Trophoblast cell (in vitro differentiated cells and primary cell): ENCODE data around the gene PPA2.

Experiments used
- DNase-seq, 2 donors: peaks; one replicate each; pipeline ENCODE4 v3.0.0-alpha.2; 2016
- H2AFZ ChIP-seq: 2 replicates; pipeline ENCODE4 v1.6.1; 2013; ENCODE audit warnings: low read length, moderate library complexity, mild to moderate bottlenecking; ENCODE audit not compliant: insufficient read depth, poor library complexity
- H2AK5ac ChIP-seq: 2 replicates; pipeline ENCODE4 v1.6.1; 2013; ENCODE audit warnings: mild to moderate bottlenecking, low read length
- H2BK120ac ChIP-seq: 2 replicates; pipeline ENCODE4 v1.6.1; 2013; ENCODE audit warnings: low read length, mild to moderate bottlenecking, moderate library complexity; ENCODE audit not compliant: insufficient read depth, poor library complexity
- H2BK12ac ChIP-seq: 2 replicates; pipeline ENCODE4 v1.6.1; 2013; ENCODE audit warnings: mild to moderate bottlenecking, low read length, moderate library complexity
- H2BK5ac ChIP-seq: 2 replicates; pipeline ENCODE4 v1.6.1; 2013; ENCODE audit warnings: low read length, low read depth, moderate library complexity, mild to moderate bottlenecking; ENCODE audit not compliant: poor library complexity
- H3K14ac ChIP-seq: 2 replicates; pipeline ENCODE4 v1.6.1; 2013; ENCODE audit warnings: mild to moderate bottlenecking, low read length
- H3K18ac ChIP-seq: 2 replicates; pipeline ENCODE4 v1.6.1; 2013; ENCODE audit warnings: mild to moderate bottlenecking, low read length
- H3K23ac ChIP-seq: 2 replicates; pipeline ENCODE4 v1.6.1; 2013; ENCODE audit warnings: low read length
- H3K27ac ChIP-seq: 2 replicates; pipeline ENCODE4 v1.5.1; 2013; ENCODE audit warnings: low read depth, mild to moderate bottlenecking, inconsistent platforms, low read length, moderate library complexity
- H3K27me3 ChIP-seq: 2 replicates; pipeline ENCODE4 v1.6.1; 2013; ENCODE audit warnings: inconsistent platforms, mild to moderate bottlenecking, low read length, moderate library complexity; ENCODE audit not compliant: insufficient read depth
- H3K36me3 ChIP-seq, 2 experiments: 1 replicate in 1 of 2; 2 replicates in 1 of 2; pipeline ENCODE4 v1.6.1; 2013; ENCODE audit warnings: low read length in 2 of 2, mild to moderate bottlenecking in 2 of 2, moderate library complexity in 1 of 2; ENCODE audit not compliant: insufficient read depth in 2 of 2, control insufficient read depth in 1 of 2
- H3K4ac ChIP-seq: 2 replicates; pipeline ENCODE4 v1.6.1; 2013; ENCODE audit warnings: low read depth, mild to moderate bottlenecking, low read length, moderate library complexity
- H3K4me1 ChIP-seq, 2 experiments: 1 replicate in 1 of 2; 2 replicates in 1 of 2; pipeline ENCODE4 v1.6.1; 2013; ENCODE audit warnings: low read length in 2 of 2, mild to moderate bottlenecking in 2 of 2, moderate library complexity in 1 of 2; ENCODE audit not compliant: insufficient read depth in 2 of 2, control insufficient read depth in 1 of 2
- H3K4me2 ChIP-seq: 2 replicates; pipeline ENCODE4 v1.6.1; 2013; ENCODE audit warnings: inconsistent platforms, mild to moderate bottlenecking, low read length, moderate library complexity
- H3K4me3 ChIP-seq: 2 replicates; pipeline ENCODE4 v1.5.1; 2013; ENCODE audit warnings: mild to moderate bottlenecking, low read depth, low read length, inconsistent platforms
- H3K79me1 ChIP-seq: one replicate; pipeline ENCODE4 v1.6.1; 2013; ENCODE audit warnings: low read length
- H3K79me2 ChIP-seq: 2 replicates; pipeline ENCODE4 v1.6.1; 2013; ENCODE audit warnings: low read length, mild to moderate bottlenecking; ENCODE audit not compliant: control insufficient read depth, insufficient read depth, poor library complexity
- H3K9ac ChIP-seq: 2 replicates; pipeline ENCODE4 v1.6.1; 2013; ENCODE audit warnings: mild to moderate bottlenecking, low read length
- H3K9me3 ChIP-seq: 2 replicates; pipeline ENCODE4 v1.6.1; 2013; ENCODE audit warnings: low read depth, mild to moderate bottlenecking, control low read depth, inconsistent platforms, low read length; ENCODE audit not compliant: insufficient read depth
- H4K12ac ChIP-seq: 2 replicates; pipeline ENCODE4 v1.6.1; 2013; ENCODE audit warnings: low read depth, mild to moderate bottlenecking, low read length, moderate library complexity
- H4K8ac ChIP-seq: 2 replicates; pipeline ENCODE4 v1.6.1; 2013; ENCODE audit warnings: low read depth, mild to moderate bottlenecking, low read length, moderate library complexity
- H4K91ac ChIP-seq: one replicate; pipeline ENCODE4 v1.6.1; 2013; ENCODE audit warnings: low read depth, mild to moderate bottlenecking, low read length, moderate library complexity
- WGBS: extraction: QIAGEN DNeasy Blood & Tissue Kit; methylation state at CpG from one replicate; pipeline ENCODE4 v1.1.7; 2013; ENCODE audit warnings: missing lambda C conversion rate; ENCODE audit not compliant: insufficient read length, insufficient coverage; ENCODE audit errors: extremely low coverage; 5-methylcytosine and 5-hydroxymethylcytosine counted together

PPA2 gene

DNA sequence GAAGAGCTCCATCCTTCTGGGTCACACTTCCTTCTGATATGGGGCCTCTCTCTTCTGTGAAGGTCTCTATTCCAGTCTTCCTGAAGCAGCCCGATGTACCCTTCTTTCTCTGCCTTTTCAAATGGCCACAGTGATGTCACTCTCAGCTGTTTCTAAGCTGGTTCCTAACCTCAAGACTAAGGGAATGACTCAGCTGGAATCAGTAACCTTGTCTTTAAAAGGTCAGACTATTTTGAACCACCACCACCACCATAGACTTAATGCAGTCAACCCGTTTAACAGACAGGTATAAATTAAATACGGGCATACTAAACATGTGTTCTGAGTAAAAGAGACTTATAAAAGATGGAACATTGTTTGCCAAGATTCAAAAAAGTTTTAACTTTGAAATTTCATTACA, 121.0 kb downstream of the PPA2 start:
- WGBS: no CpG with 5 or more reads among the region's 3 CpGs
- Histone ChIP-seq H3K4me2 (no peak overlapping the region), H2BK120ac (no peak overlapping the region), H3K79me2 (no peaks in the 10 kb centered on the region), H3K4ac (no peak overlapping the region), H3K14ac (no peak overlapping the region), H3K4me3 (no peak overlapping the region), H3K9me3 (no peaks in the 10 kb centered on the region), H4K91ac (no peak overlapping the region), H3K36me3 (no peaks in the 10 kb centered on the region), H2AK5ac (no peak overlapping the region), H2BK5ac (no peak overlapping the region), H3K18ac (no peak overlapping the region), H3K4me1 (no peaks in the 10 kb centered on the region), H2AFZ (no peak overlapping the region), H3K23ac (no peak overlapping the region), H3K9ac (no peak overlapping the region), H2BK12ac (no peak overlapping the region), H3K79me1 (no peaks in the 10 kb centered on the region), H3K27me3 (no peaks in the 10 kb centered on the region), H4K8ac (no peak overlapping the region), H3K27ac (no peak overlapping the region), H4K12ac (no peak overlapping the region)
- no peak for DNase-seq

DNA sequence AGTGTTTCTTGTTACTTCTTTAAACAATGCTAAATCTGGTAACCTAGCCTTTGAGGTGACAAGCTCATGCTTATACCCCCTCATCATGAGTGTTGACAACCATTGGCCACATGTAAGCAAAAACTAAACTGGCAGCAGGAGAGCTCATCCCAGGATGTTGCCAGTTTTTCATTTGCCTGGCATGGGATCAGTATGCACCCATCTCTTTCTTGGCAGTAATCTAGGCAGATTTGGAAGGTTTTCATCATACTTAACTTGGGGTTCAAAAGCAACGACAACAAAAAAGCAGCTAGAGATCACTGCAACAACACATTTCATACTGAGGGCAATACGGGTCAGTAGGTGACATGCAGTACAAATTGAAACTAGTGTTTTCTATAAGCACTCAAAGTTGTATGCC, 122.0 kb downstream of the PPA2 start:
- no peaks in the 10 kb centered on the region for H3K79me2 ChIP-seq
- H3K4me1 ChIP-seq: no peaks in the 10 kb centered on the region
- H4K8ac ChIP-seq: no peak overlapping the region
- H2AFZ ChIP-seq: no peak overlapping the region
- no CpG with 5 or more reads among the region's 2 CpGs for WGBS
- no peaks in the 10 kb centered on the region for H3K9me3 ChIP-seq
- H3K36me3 ChIP-seq: no peaks in the 10 kb centered on the region
- H3K27me3 ChIP-seq: no peaks in the 10 kb centered on the region
- no peak for DNase-seq
- H3K4me3 ChIP-seq: no peak overlapping the region
- no peaks in the 10 kb centered on the region for H3K79me1 ChIP-seq
- H3K23ac ChIP-seq: no peak overlapping the region
- no peak overlapping the region for H3K27ac ChIP-seq
- no peak overlapping the region for H3K4me2 ChIP-seq
- no peak overlapping the region for H2AK5ac ChIP-seq
- no peak overlapping the region for H2BK120ac ChIP-seq
- H3K14ac ChIP-seq: no peak overlapping the region
- H3K9ac ChIP-seq: no peak overlapping the region
- H4K91ac ChIP-seq: no peak overlapping the region
- no peak overlapping the region for H3K18ac ChIP-seq
- H3K4ac ChIP-seq: no peak overlapping the region
- no peak overlapping the region for H2BK5ac ChIP-seq
- H2BK12ac ChIP-seq: no peak overlapping the region
- no peak overlapping the region for H4K12ac ChIP-seq

DNA sequence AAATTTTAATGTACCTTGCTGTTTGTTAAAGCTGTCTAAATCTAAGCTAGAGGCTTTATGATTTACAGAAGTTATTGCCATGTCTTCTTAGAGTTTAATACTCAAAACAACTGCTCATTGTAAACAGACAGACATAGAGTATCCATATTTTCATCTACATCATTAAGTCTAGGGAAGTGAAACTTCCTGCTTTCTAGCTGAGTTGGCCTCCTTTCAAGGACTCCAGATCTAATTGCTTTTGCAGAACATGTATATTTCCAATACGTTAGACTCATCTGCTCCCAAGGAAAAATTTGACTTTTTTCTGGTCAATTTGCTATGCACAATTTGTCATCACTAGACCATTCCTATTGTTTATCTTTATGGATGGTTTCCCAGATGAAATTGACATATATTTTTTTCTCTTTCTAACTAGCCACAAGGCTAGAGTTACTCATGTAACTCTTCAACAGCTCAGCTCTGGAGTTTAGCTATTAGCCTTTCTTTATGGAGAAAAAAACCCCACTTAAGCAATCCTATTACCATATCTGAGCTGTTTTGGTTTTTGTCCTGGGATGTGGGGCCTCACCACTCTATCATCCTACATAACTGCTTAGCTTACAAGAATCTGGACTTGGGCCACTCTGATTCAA, 122.9 kb downstream of the PPA2 start:
- Histone ChIP-seq H3K4me1 (no peaks in the 10 kb centered on the region), H2BK5ac (no peak overlapping the region), H3K27me3 (no peaks in the 10 kb centered on the region), H2BK120ac (no peak overlapping the region), H4K12ac (no peak overlapping the region), H3K18ac (no peak overlapping the region), H3K27ac (no peak overlapping the region), H3K79me1 (no peaks in the 10 kb centered on the region), H3K14ac (no peak overlapping the region), H2AFZ (no peak overlapping the region), H3K4me2 (no peak overlapping the region), H4K8ac (no peak overlapping the region), H2BK12ac (no peak overlapping the region), H3K4me3 (no peak overlapping the region), H3K23ac (no peak overlapping the region), H3K9me3 (no peaks in the 10 kb centered on the region), H3K79me2 (no peaks in the 10 kb centered on the region), H3K36me3 (no peaks in the 10 kb centered on the region), H3K4ac (no peak overlapping the region), H2AK5ac (no peak overlapping the region), H3K9ac (no peak overlapping the region), H4K91ac (no peak overlapping the region)
- no CpG with 5 or more reads among the region's 1 CpG for WGBS
- DNase-seq: no peak

DNA sequence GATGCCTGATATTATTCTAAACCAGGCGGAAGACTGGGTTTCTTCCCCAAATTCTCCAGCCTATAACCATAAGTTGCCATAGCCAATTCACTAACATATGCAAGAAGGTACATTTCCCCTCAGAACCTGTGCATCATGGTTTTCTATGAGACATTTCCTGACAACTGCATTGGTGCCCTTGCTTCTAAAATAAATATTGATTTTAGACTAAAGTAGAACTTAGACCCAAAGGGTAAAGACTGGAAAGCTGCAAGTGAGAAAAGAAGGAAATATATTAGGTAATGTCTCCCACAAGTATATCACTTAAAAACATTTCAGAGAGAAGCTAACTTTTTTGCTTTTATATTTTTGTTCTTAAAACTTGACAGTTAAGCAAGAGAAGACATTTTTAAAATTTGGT, 125.1 kb downstream of the PPA2 start:
- Histone ChIP-seq H3K4me1 (no peaks in the 10 kb centered on the region), H3K9ac (no peak overlapping the region), H3K9me3 (no peaks in the 10 kb centered on the region), H3K4me2 (no peak overlapping the region), H3K14ac (no peak overlapping the region), H4K91ac (no peak overlapping the region), H3K27ac (no peak overlapping the region), H3K36me3 (no peaks in the 10 kb centered on the region), H3K18ac (no peak overlapping the region), H3K4ac (no peak overlapping the region), H3K23ac (no peak overlapping the region), H4K8ac (no peak overlapping the region), H3K4me3 (no peak overlapping the region), H2AK5ac (no peak overlapping the region), H2BK120ac (no peak overlapping the region), H3K79me1 (no peaks in the 10 kb centered on the region), H2AFZ (no peak overlapping the region), H4K12ac (no peak overlapping the region), H2BK5ac (no peak overlapping the region), H3K79me2 (no peaks in the 10 kb centered on the region), H2BK12ac (no peak overlapping the region), H3K27me3 (no peaks in the 10 kb centered on the region)
- no CpG with 5 or more reads among the region's 1 CpG for WGBS
- DNase-seq: no peak
